Activated CD4-positive, alpha-beta T cell treated with anti-CD3 and anti-CD28 coated beads for 1 hour (primary cell): Measurements from ENCODE around the gene TMEM107.

Experiments used
- DNase-seq: peaks from one replicate; pipeline ENCODE4 v3.0.0-alpha.2; 2020

Gene TMEM107

GRCh38 chr17:8128125-8128784 lies 47.9 kb downstream of the TMEM107 start:
- no peak for DNase-seq

DNA sequence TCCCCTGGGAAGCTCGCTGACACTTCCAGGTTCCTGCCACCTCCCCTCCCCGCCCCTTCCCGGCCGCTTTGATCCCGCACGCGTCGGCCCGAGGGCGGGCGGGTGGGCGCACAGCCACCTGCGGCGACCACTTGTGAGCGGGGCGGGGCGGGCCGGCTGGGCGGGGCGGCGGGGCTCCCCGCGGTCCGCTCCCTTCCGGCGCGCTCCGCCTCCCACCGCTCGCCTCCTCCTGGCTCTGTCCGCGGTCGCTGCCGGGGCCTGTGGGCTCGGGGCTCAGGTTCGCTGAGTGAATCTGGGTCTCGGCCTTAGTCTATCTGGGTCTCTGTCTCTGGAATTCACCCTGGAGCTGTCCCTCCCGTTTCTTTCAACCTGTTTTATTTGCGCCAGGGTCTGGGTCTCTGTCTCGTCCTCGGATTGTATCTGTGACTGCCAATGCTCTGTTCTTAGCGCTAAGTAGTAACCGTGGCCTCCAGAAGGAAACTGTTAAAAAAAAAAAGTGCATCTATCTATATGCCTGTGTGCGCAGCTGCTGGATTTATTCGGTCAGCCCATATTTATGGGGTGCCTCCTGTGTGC lies 49.6 kb downstream of the TMEM107 start:
- DNase-seq = no peak

GRCh38 chr17:8125947-8126490 lies 50.2 kb downstream of the TMEM107 start:
- no peak for DNase-seq

DNA sequence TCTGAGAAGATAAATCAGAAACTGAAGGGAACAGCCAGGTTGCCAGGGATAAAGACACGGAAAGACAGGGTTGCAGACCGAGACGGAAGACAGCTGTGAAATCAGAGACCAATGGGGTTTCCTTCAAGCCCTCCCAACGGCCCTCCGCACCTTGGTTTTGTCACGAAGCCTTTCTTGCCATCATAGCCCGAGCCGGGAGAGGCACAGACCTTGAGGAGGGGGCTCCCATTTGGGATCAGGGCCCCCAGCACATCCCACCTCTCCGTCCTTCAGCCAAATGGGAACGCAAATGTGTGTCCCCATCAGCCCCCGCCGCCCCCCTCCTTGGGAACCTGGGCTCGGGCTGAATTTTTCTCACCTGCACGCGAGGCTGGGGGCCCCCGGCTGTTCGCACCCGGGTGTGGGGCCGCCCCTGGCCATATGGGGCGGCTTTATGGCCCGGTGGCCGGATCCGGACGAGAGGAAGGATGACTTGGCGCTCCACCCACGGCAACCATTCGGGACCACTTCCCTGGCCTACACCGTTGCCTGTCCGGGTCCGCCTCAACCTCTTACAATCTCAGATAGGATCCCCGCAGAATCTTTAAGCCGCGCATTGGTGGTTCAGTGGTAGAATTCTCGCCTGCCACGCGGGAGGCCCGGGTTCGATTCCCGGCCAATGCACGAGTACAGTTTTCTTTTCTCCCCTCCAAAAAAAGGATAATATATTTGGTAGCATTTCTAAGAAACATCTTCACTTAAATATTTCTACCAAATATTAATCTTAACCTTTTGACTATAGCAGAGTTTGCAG lies 50.8 kb downstream of the TMEM107 start:
- peak; percentile 82 for DNase-seq

GRCh38 chr17:8124350-8125153 lies 51.6 kb downstream of the TMEM107 start:
- DNase-seq = no peak

DNA sequence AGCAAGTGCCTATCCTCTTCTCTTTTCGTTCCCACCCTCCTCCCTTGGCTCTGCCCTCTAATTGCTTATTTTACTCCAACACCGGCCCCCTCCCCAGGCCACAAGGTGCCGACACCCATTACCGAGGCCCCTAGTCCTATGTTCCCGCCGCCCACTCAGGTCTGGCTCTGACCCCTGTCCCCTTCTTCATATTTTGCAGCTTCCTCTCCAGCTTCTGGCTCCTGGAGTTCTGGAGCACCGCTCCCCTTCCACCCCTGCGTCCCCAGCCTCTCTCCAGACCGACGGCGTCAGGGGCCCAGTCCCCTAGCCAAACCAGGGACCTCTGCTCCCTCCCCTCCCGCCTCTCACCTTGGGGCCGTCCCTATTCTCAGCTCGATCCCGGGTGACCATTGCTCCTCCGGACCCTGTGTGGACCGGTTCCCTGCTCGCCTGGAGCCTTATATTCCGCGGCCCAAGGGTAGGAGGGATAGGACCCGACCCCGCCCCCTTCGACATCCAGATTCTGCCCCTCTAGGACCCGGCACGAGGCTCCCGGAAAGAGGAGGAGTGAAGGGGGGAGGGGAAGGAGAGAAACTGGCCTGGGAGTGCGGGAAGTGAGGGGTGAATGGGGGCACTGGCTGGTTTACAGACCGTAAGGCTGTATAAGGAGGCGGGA lies 52.4 kb downstream of the TMEM107 start, which contains the start of gene HES7:
Gene HES7 (minus strand): TSS at position 412 of the 655 bp plus-strand sequence. CDS start 22 bp downstream, at position 390.
- DNase-seq = no peak

- no peak for DNase-seq
Observed at GRCh38 chr17:8122924-8123694, 53.1 kb downstream of the TMEM107 start.
